T-helper 1 cell (primary cell): ENCODE data around the gene CCBE1.
A peak's percentile ranks its signal among the peaks of the same experiment; 100 is the strongest.
"Not testable (repeated sequence)": the region's sequence is repeated elsewhere in the genome, so short reads cannot be mapped to it uniquely, and the experiment has no call there.

Source experiments
- DNase-seq, 5 donors: peaks; one replicate each; pipeline ENCODE4 v3.0.0-alpha.2; 2012 to 2020

Gene CCBE1

GRCh38 chr18:59714096-59714495 lies 16.9 kb upstream of the CCBE1 start:
- not testable (repeated sequence) for DNase-seq

- DNase-seq = no peak
Observed at GRCh38 chr18:59712311-59712710, 15.1 kb upstream of the CCBE1 start.

GRCh38 chr18:59708988-59709387 lies 11.8 kb upstream of the CCBE1 start:
- DNase-seq = no peak

- DNase-seq = no peak
Observed at GRCh38 chr18:59707306-59707705, 10.1 kb upstream of the CCBE1 start.

GRCh38 chr18:59706499-59706898 lies 9.3 kb upstream of the CCBE1 start:
- no peak for DNase-seq

GRCh38 chr18:59705145-59705544 lies 7.9 kb upstream of the CCBE1 start:
- DNase-seq = no peak

GRCh38 chr18:59704146-59704545 lies 6.9 kb upstream of the CCBE1 start:
- DNase-seq = no peak

- no peak for DNase-seq
Observed at GRCh38 chr18:59701272-59701671, 4.0 kb upstream of the CCBE1 start.

GRCh38 chr18:59700535-59700967 lies 3.3 kb upstream of the CCBE1 start:
- no peak for DNase-seq

- no peak for DNase-seq
Observed at GRCh38 chr18:59699750-59700534, 2.7 kb upstream of the CCBE1 start.

GRCh38 chr18:59699061-59699460 lies 1.8 kb upstream of the CCBE1 start:
- no peak for DNase-seq

GRCh38 chr18:59696311-59697235 lies 650 bp downstream of the CCBE1 start:
- DNase-seq = peak in 1 of 5 donors; percentile 4

- DNase-seq = no peak
Observed at GRCh38 chr18:59695551-59695950, 1.7 kb downstream of the CCBE1 start.

- no peak for DNase-seq
Observed at GRCh38 chr18:59694824-59695223, 2.4 kb downstream of the CCBE1 start.

GRCh38 chr18:59691996-59692395 lies 5.2 kb downstream of the CCBE1 start:
- no peak for DNase-seq

- DNase-seq = no peak
Observed at GRCh38 chr18:59690996-59691395, 6.2 kb downstream of the CCBE1 start.

GRCh38 chr18:59690186-59690982 lies 6.8 kb downstream of the CCBE1 start:
- no peak for DNase-seq

GRCh38 chr18:59689756-59690155 lies 7.5 kb downstream of the CCBE1 start:
- no peak for DNase-seq

- DNase-seq = no peak
Observed at GRCh38 chr18:59686260-59686659, 11.0 kb downstream of the CCBE1 start.

- DNase-seq = no peak
Observed at GRCh38 chr18:59685501-59685900, 11.7 kb downstream of the CCBE1 start.

- DNase-seq = no peak
Observed at GRCh38 chr18:59684777-59685176, 12.4 kb downstream of the CCBE1 start.

GRCh38 chr18:59681521-59682004 lies 15.7 kb downstream of the CCBE1 start:
- DNase-seq = no peak

GRCh38 chr18:59681051-59681450 lies 16.2 kb downstream of the CCBE1 start:
- DNase-seq = no peak
